ENCODE data around the gene FRAT2.

Gene FRAT2

GRCh38 chr10:97333601-97334369 lies 744 bp downstream of the FRAT2 start:
- H3K4me1 ChIP-seq (ENCODE audit: control insufficient read depth, low read length) = peaks cover 39% of the 10 kb centered on the region
- peaks cover 14% of the 10 kb centered on the region for H3K36me3 ChIP-seq (ENCODE audit: control insufficient read depth, low read length)
- no peaks in the 10 kb centered on the region for H3K9me2 ChIP-seq (replicated peaks; ENCODE audit: control insufficient read depth, low read length)
- H4K20me1 ChIP-seq (ENCODE audit: control insufficient read depth, insufficient read depth, low read depth, low read length) = no peaks in the 10 kb centered on the region
- H3K27me3 ChIP-seq (ENCODE audit: control insufficient read depth, low read length) = peaks cover 23% of the 10 kb centered on the region
- peak overlapping the region; percentile 78 for H3K4me2 ChIP-seq (ENCODE audit: low read length)
- H3K27ac ChIP-seq (ENCODE audit: low read depth, low read length) = no peak overlapping the region
- peaks cover 34% of the 10 kb centered on the region for H3K79me2 ChIP-seq (ENCODE audit: control insufficient read depth, low read length)
- TF ChIP-seq EZH2phosphoT487 (IDR thresholded peaks at IDR 0.05; ENCODE audit: borderline replicate concordance, low read length) = no peak
- peak; percentile 17 for TF ChIP-seq CTCF (IDR thresholded peaks at IDR 0.05; ENCODE audit: low read depth, low read length, poor library complexity, severe bottlenecking)
- peak overlapping the region; percentile 87 for H3K4me3 ChIP-seq (ENCODE audit: low read length)
- no peaks in the 10 kb centered on the region for H3K9me3 ChIP-seq (ENCODE audit: control insufficient read depth, insufficient read depth, low read length)
- H3F3A ChIP-seq (ENCODE audit: control insufficient read depth, insufficient read depth) = peaks cover 4% of the 10 kb centered on the region; the same call in 1 of the 2 replicates

GRCh38 chr10:97333351-97333600 lies 1.3 kb downstream of the FRAT2 start:
- Histone ChIP-seq H3K79me2 (ENCODE audit: control insufficient read depth, low read length) (peaks cover 34% of the 10 kb centered on the region), H3K4me1 (ENCODE audit: control insufficient read depth, low read length) (peaks cover 39% of the 10 kb centered on the region), H3K27me3 (ENCODE audit: control insufficient read depth, low read length) (peaks cover 22% of the 10 kb centered on the region)

GRCh38 chr10:97332591-97333350 lies 1.8 kb downstream of the FRAT2 start:
- H3K4me1 ChIP-seq (ENCODE audit: control insufficient read depth, low read length) = peaks cover 39% of the 10 kb centered on the region
- peaks cover 16% of the 10 kb centered on the region for H3K36me3 ChIP-seq (ENCODE audit: control insufficient read depth, low read length)
- H3K9me2 ChIP-seq (replicated peaks; ENCODE audit: control insufficient read depth, low read length) = no peaks in the 10 kb centered on the region
- H3F3A ChIP-seq (ENCODE audit: control insufficient read depth, insufficient read depth) = peaks cover 5% of the 10 kb centered on the region; the same call in 1 of the 2 replicates
- no peak for TF ChIP-seq EZH2phosphoT487 (IDR thresholded peaks at IDR 0.05; ENCODE audit: borderline replicate concordance, low read length)
- TF ChIP-seq CTCF (IDR thresholded peaks at IDR 0.05; ENCODE audit: low read depth, low read length, poor library complexity, severe bottlenecking) = no peak
- H3K27me3 ChIP-seq (ENCODE audit: control insufficient read depth, low read length) = peaks cover 18% of the 10 kb centered on the region
- no peak overlapping the region for H3K27ac ChIP-seq (ENCODE audit: low read depth, low read length)
- peak overlapping the region; percentile 87 for H3K4me3 ChIP-seq (ENCODE audit: low read length)
- no peaks in the 10 kb centered on the region for H3K9me3 ChIP-seq (ENCODE audit: control insufficient read depth, insufficient read depth, low read length)
- no peaks in the 10 kb centered on the region for H4K20me1 ChIP-seq (ENCODE audit: control insufficient read depth, insufficient read depth, low read depth, low read length)
- peaks cover 34% of the 10 kb centered on the region for H3K79me2 ChIP-seq (ENCODE audit: control insufficient read depth, low read length)
- H3K4me2 ChIP-seq (ENCODE audit: low read length) = peak overlapping the region; percentile 69

More at GRCh38 chr10:97333351-97333600, 1.3 kb downstream of the FRAT2 start:
- peak overlapping the region; percentile 87 for H3K4me3 ChIP-seq (ENCODE audit: low read length)
- peaks cover 4% of the 10 kb centered on the region; the same call in 1 of the 2 replicates for H3F3A ChIP-seq (ENCODE audit: control insufficient read depth, insufficient read depth)
- peak overlapping the region; percentile 69 for H3K4me2 ChIP-seq (ENCODE audit: low read length)
- no peaks in the 10 kb centered on the region for H3K9me2 ChIP-seq (replicated peaks; ENCODE audit: control insufficient read depth, low read length)
- H3K9me3 ChIP-seq (ENCODE audit: control insufficient read depth, insufficient read depth, low read length) = no peaks in the 10 kb centered on the region
- TF ChIP-seq CTCF (IDR thresholded peaks at IDR 0.05; ENCODE audit: low read depth, low read length, poor library complexity, severe bottlenecking) (peak; percentile 60), EZH2phosphoT487 (IDR thresholded peaks at IDR 0.05; ENCODE audit: borderline replicate concordance, low read length) (no peak)
- H3K27ac ChIP-seq (ENCODE audit: low read depth, low read length) = no peak overlapping the region
- H3K36me3 ChIP-seq (ENCODE audit: control insufficient read depth, low read length) = peaks cover 16% of the 10 kb centered on the region
- H4K20me1 ChIP-seq (ENCODE audit: control insufficient read depth, insufficient read depth, low read depth, low read length) = no peaks in the 10 kb centered on the region
